Activated CD8-positive, alpha-beta memory T cell treated with anti-CD3 and anti-CD28 coated beads for 36 hours (primary cell): Measurements from ENCODE around the gene HINFP. TPM values are rescaled to one million over a fixed set of nuclear protein-coding genes. Genes with fewer than 3 reads are reported as not detected.

ENCODE experiments used
- CTCF ChIA-PET: fragments of 350-600 bp; sonication (Branson Sonifier 250); formaldehyde crosslinking; loops from one replicate; lab custom pipeline; 2021; ENCODE audit warnings: antibody characterized with exemption; lab: Charles Lee
- POLR2A ChIA-PET: fragments of 350-600 bp; sonication (Branson Sonifier 250); formaldehyde crosslinking; loops from one replicate; lab custom pipeline; 2021; ENCODE audit warnings: antibody characterized with exemption; lab: Charles Lee
- total RNA-seq, 2 experiments: library from RNA; stranded (reverse); gene quantifications; one replicate each; pipeline ENCODE4 v1.2.3, GENCODE V29; 2021

The HINFP gene
- 10 to 100 TPM; 26.5 to 27.5 TPM for total RNA-seq

GRCh38 chr11:119121008-119121810, at the start of gene HINFP:
Gene HINFP (plus strand): TSS chr11:119121580. CDS start chr11:119126945, 5,365 bp downstream.
- ChIA-PET CTCF (interaction anchor here (1.5 kb wide), 2 partner anchors 14 to 48 kb away, joined by 4 read pairs; partner anchors contain the start of genes C2CD2L and NLRX1), POLR2A (interaction anchor here (0.6 to 1.8 kb wide), 7 partner anchors 9 to 108 kb away, joined by 3 to 8 read pairs (median 5); partner anchors contain the start of genes C2CD2L, DPAGT1 and VPS11)

- ChIA-PET CTCF (no interaction called here), POLR2A (no interaction called here)
These were observed 43.5 kb upstream of the HINFP start for GRCh38 chr11:119077839-119078238.

- ChIA-PET POLR2A (interaction anchor here (0.5 kb wide), 1 partner anchor 58 kb away, joined by 7 read pairs; no protein-coding TSS in a partner anchor), CTCF (no interaction called here)
These were observed 42.5 kb upstream of the HINFP start for GRCh38 chr11:119078675-119079420.

GRCh38 chr11:119081682-119082260, 39.6 kb upstream of the HINFP start:
- CTCF ChIA-PET = interaction anchor here (0.9 to 1.1 kb wide), 2 partner anchors 9 to 14 kb away, joined by 3 read pairs; partner anchors contain the start of gene VPS11
- POLR2A ChIA-PET = no interaction called here

GRCh38 chr11:119084663-119085436, 36.5 kb upstream of the HINFP start, which contains the start of gene HMBS:
Gene HMBS (plus strand): TSS chr11:119084881. CDS start chr11:119085034, 153 bp downstream.
- POLR2A ChIA-PET = interaction anchor here (0.5 to 3.2 kb wide), 13 partner anchors 10 to 1767 kb away, joined by 3 to 44 read pairs (median 7); partner anchors contain the start of gene VPS11
- CTCF ChIA-PET = interaction anchor here (0.6 to 3.0 kb wide), 8 partner anchors 10 to 333 kb away, joined by 3 to 18 read pairs (median 4); partner anchors contain the start of genes CXCR5, SLC37A4 and VPS11

GRCh38 chr11:119085437-119085847, 35.9 kb upstream of the HINFP start:
- ChIA-PET CTCF (interaction anchor here (0.6 to 3.0 kb wide), 9 partner anchors 10 to 334 kb away, joined by 3 to 18 read pairs (median 3); partner anchors contain the start of genes C2CD2L, SLC37A4 and VPS11), POLR2A (interaction anchor here (0.6 to 3.2 kb wide), 13 partner anchors 10 to 235 kb away, joined by 3 to 44 read pairs (median 7); partner anchors contain the start of gene VPS11)

GRCh38 chr11:119087123-119087522, 34.3 kb upstream of the HINFP start:
- CTCF ChIA-PET = interaction anchor here (0.6 to 0.7 kb wide), 2 partner anchors 110 to 794 kb away, joined by 3 read pairs; no protein-coding TSS in a partner anchor

GRCh38 chr11:119087747-119088241, 33.6 kb upstream of the HINFP start:
- ChIA-PET CTCF (interaction anchor here (0.7 kb wide), 1 partner anchor 109 kb away, joined by 3 read pairs; no protein-coding TSS in a partner anchor), POLR2A (no interaction called here)

More at GRCh38 chr11:119087123-119087522, 34.3 kb upstream of the HINFP start:
- POLR2A ChIA-PET = interaction anchor here (3.2 kb wide), 1 partner anchor 8 kb away, joined by 44 read pairs; a partner anchor contains a TSS

- ChIA-PET CTCF (no interaction called here), POLR2A (no interaction called here)
These were observed 33.0 kb upstream of the HINFP start for GRCh38 chr11:119088406-119088805.

GRCh38 chr11:119089319-119089718, 32.1 kb upstream of the HINFP start:
- CTCF ChIA-PET = no interaction called here
- POLR2A ChIA-PET = interaction anchor here (0.5 kb wide), 1 partner anchor 217 kb away, joined by 5 read pairs; no protein-coding TSS in a partner anchor

- POLR2A ChIA-PET = interaction anchor here (0.6 kb wide), 1 partner anchor 68 kb away, joined by 3 read pairs; no protein-coding TSS in a partner anchor
- CTCF ChIA-PET = interaction anchor here (0.7 to 1.4 kb wide), 2 partner anchors 16 to 17 kb away, joined by 3 read pairs; partner anchors contain the start of gene C2CD2L
These were observed 30.2 kb upstream of the HINFP start for GRCh38 chr11:119091178-119091577.

- ChIA-PET CTCF (interaction anchor here (1.4 kb wide), 1 partner anchor 15 kb away, joined by 3 read pairs; the partner anchor contains the start of gene C2CD2L), POLR2A (interaction anchor here (0.5 to 1.1 kb wide), 3 partner anchors 10 to 69 kb away, joined by 3 to 4 read pairs (median 4); no protein-coding TSS in a partner anchor)
These were observed 29.2 kb upstream of the HINFP start for GRCh38 chr11:119091966-119092879.

- ChIA-PET POLR2A (interaction anchor here (1.1 to 2.8 kb wide), 2 partner anchors 8 to 9 kb away, joined by 3 to 44 read pairs; partner anchors contain the start of gene HMBS), CTCF (interaction anchor here (1.2 kb wide), 1 partner anchor 16 kb away, joined by 3 read pairs; no protein-coding TSS in a partner anchor)
These were observed 28.2 kb upstream of the HINFP start for GRCh38 chr11:119092880-119093842.

- CTCF ChIA-PET = interaction anchor here (1.2 to 2.9 kb wide), 4 partner anchors 9 to 27 kb away, joined by 3 to 18 read pairs (median 8); partner anchors contain the start of genes C2CD2L, HMBS and VPS11
- POLR2A ChIA-PET = interaction anchor here (0.5 to 2.8 kb wide), 8 partner anchors 9 to 223 kb away, joined by 3 to 44 read pairs (median 5); partner anchors contain the start of genes C2CD2L, CENATAC, HMBS and MCAM
These were observed 27.2 kb upstream of the HINFP start for GRCh38 chr11:119093942-119094815.
